Skeletal muscle satellite cell (primary cell): Measurements from ENCODE around the gene RHBDD3.

Experiments used
- H3K27me3 ChIP-seq: 2 replicates; pipeline ENCODE4 v1.7.0; 2013; ENCODE audit warnings: low read length; ENCODE audit not compliant: control insufficient read depth, insufficient read depth
- H3K36me3 ChIP-seq: 2 replicates; pipeline ENCODE4 v1.7.0; 2013; ENCODE audit warnings: mild to moderate bottlenecking, control low read depth, low read length; ENCODE audit not compliant: insufficient read depth
- H3K4me1 ChIP-seq: 2 replicates; pipeline ENCODE4 v1.7.0; 2013; ENCODE audit warnings: low read length; ENCODE audit not compliant: control insufficient read depth, insufficient read depth
- H3K4me2 ChIP-seq: 2 replicates; pipeline ENCODE4 v1.7.0; 2013; ENCODE audit warnings: mild to moderate bottlenecking, low read length
- H3K4me3 ChIP-seq: 2 replicates; pipeline ENCODE4 v1.7.0; 2013; ENCODE audit warnings: low read length
- H3K9ac ChIP-seq: 2 replicates; pipeline ENCODE4 v1.7.0; 2013; ENCODE audit warnings: mild to moderate bottlenecking, low read depth, low read length, moderate library complexity
- H3K9me3 ChIP-seq: replicated peaks from 2 replicates; pipeline ENCODE4 v1.7.0; 2013; ENCODE audit warnings: mild to moderate bottlenecking, control low read depth, low read length

Gene RHBDD3

GRCh38 chr22:29301716-29302401, 34.1 kb upstream of the RHBDD3 start:
- no peaks in the 10 kb centered on the region for H3K9me3 ChIP-seq
- H3K36me3 ChIP-seq = peaks cover 43% of the 10 kb centered on the region
- no peak overlapping the region for H3K9ac ChIP-seq
- H3K27me3 ChIP-seq = no peaks in the 10 kb centered on the region
- no peak overlapping the region for H3K4me2 ChIP-seq
- peaks cover 3% of the 10 kb centered on the region for H3K4me1 ChIP-seq
- no peak overlapping the region for H3K4me3 ChIP-seq

GRCh38 chr22:29300807-29301601, 33.2 kb upstream of the RHBDD3 start:
- Histone ChIP-seq H3K9me3 (no peaks in the 10 kb centered on the region), H3K4me2 (no peak overlapping the region), H3K4me3 (no peak overlapping the region), H3K36me3 (peaks cover 52% of the 10 kb centered on the region), H3K9ac (no peak overlapping the region), H3K27me3 (no peaks in the 10 kb centered on the region), H3K4me1 (peaks cover 3% of the 10 kb centered on the region)

- peaks cover 57% of the 10 kb centered on the region for H3K36me3 ChIP-seq
- no peaks in the 10 kb centered on the region for H3K9me3 ChIP-seq
- H3K27me3 ChIP-seq = no peaks in the 10 kb centered on the region
- H3K4me3 ChIP-seq = no peak overlapping the region
- no peak overlapping the region for H3K4me2 ChIP-seq
- H3K9ac ChIP-seq = no peak overlapping the region
- no peaks in the 10 kb centered on the region for H3K4me1 ChIP-seq
Observed at GRCh38 chr22:29300467-29300806, 32.7 kb upstream of the RHBDD3 start.

GRCh38 chr22:29299136-29299900, 31.5 kb upstream of the RHBDD3 start:
- H3K4me3 ChIP-seq = no peak overlapping the region
- H3K27me3 ChIP-seq = no peaks in the 10 kb centered on the region
- H3K9me3 ChIP-seq = no peaks in the 10 kb centered on the region
- no peak overlapping the region for H3K9ac ChIP-seq
- H3K36me3 ChIP-seq = peaks cover 68% of the 10 kb centered on the region
- no peaks in the 10 kb centered on the region for H3K4me1 ChIP-seq
- H3K4me2 ChIP-seq = no peak overlapping the region

DNA sequence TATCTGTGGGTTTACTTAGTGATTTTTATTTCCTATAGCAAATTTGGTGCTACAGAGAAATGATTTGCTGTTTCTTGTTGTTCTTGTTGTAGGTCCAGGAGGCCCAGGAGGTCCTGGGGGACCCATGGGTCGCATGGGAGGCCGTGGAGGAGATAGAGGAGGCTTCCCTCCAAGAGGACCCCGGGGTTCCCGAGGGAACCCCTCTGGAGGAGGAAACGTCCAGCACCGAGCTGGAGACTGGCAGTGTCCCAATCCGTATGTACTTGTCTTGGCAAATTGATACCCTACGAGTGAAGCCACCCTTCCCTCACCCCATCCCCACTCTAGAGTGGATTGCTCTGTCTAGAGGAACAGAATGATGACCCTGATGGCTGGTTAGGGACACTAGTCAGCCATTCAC, 30.9 kb upstream of the RHBDD3 start:
- Histone ChIP-seq H3K36me3 (peaks cover 74% of the 10 kb centered on the region), H3K4me3 (no peak overlapping the region), H3K4me1 (no peaks in the 10 kb centered on the region), H3K4me2 (no peak overlapping the region), H3K9me3 (no peaks in the 10 kb centered on the region), H3K9ac (no peak overlapping the region), H3K27me3 (no peaks in the 10 kb centered on the region)

DNA sequence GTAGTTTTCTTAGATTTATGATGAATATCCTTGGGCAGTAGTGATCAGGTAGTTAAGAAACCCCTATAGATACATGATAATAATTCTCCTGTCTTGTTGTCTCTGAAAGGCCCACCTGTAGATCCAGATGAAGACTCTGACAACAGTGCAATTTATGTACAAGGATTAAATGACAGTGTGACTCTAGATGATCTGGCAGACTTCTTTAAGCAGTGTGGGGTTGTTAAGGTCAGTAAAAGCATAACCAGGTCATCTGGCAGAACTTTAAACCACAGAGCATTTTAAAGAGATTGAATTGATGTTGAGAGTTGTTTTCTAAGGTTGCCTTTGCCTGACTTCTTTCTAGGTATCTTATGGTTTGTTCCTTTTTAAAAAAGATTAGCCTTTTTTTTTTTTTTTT, 24.6 kb upstream of the RHBDD3 start:
- Histone ChIP-seq H3K9ac (no peak overlapping the region), H3K36me3 (peaks cover 99% of the 10 kb centered on the region), H3K27me3 (no peaks in the 10 kb centered on the region), H3K4me3 (no peak overlapping the region), H3K9me3 (no peaks in the 10 kb centered on the region), H3K4me1 (no peaks in the 10 kb centered on the region), H3K4me2 (no peak overlapping the region)

GRCh38 chr22:29291215-29291614, 23.4 kb upstream of the RHBDD3 start:
- H3K27me3 ChIP-seq = no peaks in the 10 kb centered on the region
- no peak overlapping the region for H3K4me3 ChIP-seq
- no peak overlapping the region for H3K9ac ChIP-seq
- no peaks in the 10 kb centered on the region for H3K9me3 ChIP-seq
- peaks cover 98% of the 10 kb centered on the region for H3K36me3 ChIP-seq
- no peaks in the 10 kb centered on the region for H3K4me1 ChIP-seq
- no peak overlapping the region for H3K4me2 ChIP-seq

GRCh38 chr22:29290061-29290460, 22.3 kb upstream of the RHBDD3 start:
- peaks cover 96% of the 10 kb centered on the region for H3K36me3 ChIP-seq
- no peak overlapping the region for H3K4me2 ChIP-seq
- H3K27me3 ChIP-seq = no peaks in the 10 kb centered on the region
- H3K4me1 ChIP-seq = no peaks in the 10 kb centered on the region
- H3K9me3 ChIP-seq = no peaks in the 10 kb centered on the region
- H3K4me3 ChIP-seq = no peak overlapping the region
- no peak overlapping the region for H3K9ac ChIP-seq

DNA sequence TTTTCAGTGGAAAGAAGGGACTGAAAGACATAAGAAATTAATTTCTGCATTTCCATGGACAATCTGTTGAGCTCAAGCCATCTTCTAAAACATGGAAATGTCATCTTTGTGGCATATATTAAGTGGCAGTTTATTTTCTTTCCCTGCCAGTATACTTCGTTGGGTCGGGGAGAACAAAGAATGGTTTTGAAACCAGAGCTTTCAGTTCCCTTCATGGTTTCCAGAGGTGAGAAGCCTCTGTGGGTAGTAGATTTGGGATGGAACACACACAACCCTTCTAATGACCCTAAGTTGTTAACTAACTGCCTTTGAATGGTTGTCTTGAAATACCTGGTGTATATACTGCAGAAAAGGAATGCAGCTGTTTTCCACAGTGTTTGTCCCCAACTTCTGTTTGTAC, 21.1 kb upstream of the RHBDD3 start:
- H3K4me1 ChIP-seq = no peaks in the 10 kb centered on the region
- H3K36me3 ChIP-seq = peaks cover 93% of the 10 kb centered on the region
- no peaks in the 10 kb centered on the region for H3K9me3 ChIP-seq
- H3K9ac ChIP-seq = no peak overlapping the region
- H3K4me3 ChIP-seq = no peak overlapping the region
- no peak overlapping the region for H3K4me2 ChIP-seq
- no peaks in the 10 kb centered on the region for H3K27me3 ChIP-seq

GRCh38 chr22:29284196-29284595, 16.4 kb upstream of the RHBDD3 start:
- Histone ChIP-seq H3K4me1 (no peaks in the 10 kb centered on the region), H3K9ac (no peak overlapping the region), H3K9me3 (no peaks in the 10 kb centered on the region), H3K27me3 (no peaks in the 10 kb centered on the region), H3K4me2 (no peak overlapping the region), H3K36me3 (peaks cover 79% of the 10 kb centered on the region), H3K4me3 (no peak overlapping the region)

DNA sequence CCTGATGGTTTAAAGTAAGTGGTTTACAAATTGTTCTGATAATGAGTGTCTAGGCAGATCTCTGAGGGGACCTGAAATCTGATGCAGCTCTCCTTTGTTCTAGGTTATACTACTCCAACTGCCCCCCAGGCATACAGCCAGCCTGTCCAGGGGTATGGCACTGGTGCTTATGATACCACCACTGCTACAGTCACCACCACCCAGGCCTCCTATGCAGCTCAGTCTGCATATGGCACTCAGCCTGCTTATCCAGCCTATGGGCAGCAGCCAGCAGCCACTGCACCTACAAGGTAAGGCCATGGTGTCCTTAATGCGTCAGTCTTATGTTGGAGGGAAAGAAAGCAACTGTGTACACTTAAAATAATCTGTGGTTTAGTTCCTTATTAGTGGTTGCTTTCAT, 10.1 kb upstream of the RHBDD3 start:
- Histone ChIP-seq H3K9ac (no peak overlapping the region), H3K27me3 (no peaks in the 10 kb centered on the region), H3K4me3 (no peak overlapping the region), H3K4me2 (no peak overlapping the region), H3K36me3 (peaks cover 86% of the 10 kb centered on the region), H3K9me3 (no peaks in the 10 kb centered on the region), H3K4me1 (no peaks in the 10 kb centered on the region)
